WTC11 (cell line): Measurements from ENCODE around the gene MRPL40. TPM values are rescaled to one million over a fixed set of nuclear protein-coding genes. Genes with fewer than 3 reads are reported as not detected.

Source experiments
- ATAC-seq: fragments of 200-7000 bp; cut with Tn5 transposase; 2 replicates; pipeline ENCODE4 v1.10.0; 2021; ENCODE audit warnings: mild to moderate bottlenecking, moderate library complexity
- CTCF ChIA-PET: fragments of 300-600 bp; sonication (Branson Sonifier 250); formaldehyde crosslinking; loops from one replicate; lab custom pipeline; 2021; ENCODE audit warnings: antibody characterized with exemption; lab: Charles Lee
- POLR2A ChIA-PET: fragments of 350-600 bp; sonication (Branson Sonifier 250); formaldehyde crosslinking; loops from one replicate; lab custom pipeline; 2021; ENCODE audit warnings: antibody characterized with exemption; lab: Charles Lee
- DNase-seq: peaks from one replicate; pipeline ENCODE4 v3.0.0; 2021; ENCODE audit warnings: low spot score
- H3K27ac Mint-ChIP-seq: 2 replicates; pipeline ENCODE4 v1.8.0; 2021; ENCODE audit warnings: mixed read lengths
- H3K27me3 Mint-ChIP-seq: 2 replicates; pipeline ENCODE4 v1.8.0; 2021; ENCODE audit warnings: low read depth, mild to moderate bottlenecking, moderate library complexity, mixed read lengths
- H3K36me3 Mint-ChIP-seq: 2 replicates; pipeline ENCODE4 v1.8.0; 2021; ENCODE audit warnings: mixed read lengths
- H3K4me1 Mint-ChIP-seq: 2 replicates; pipeline ENCODE4 v1.8.0; 2022; ENCODE audit warnings: mixed read lengths
- H3K4me3 Mint-ChIP-seq: 2 replicates; pipeline ENCODE4 v1.8.0; 2021; ENCODE audit warnings: mild to moderate bottlenecking, moderate library complexity, mixed read lengths
- H3K9me3 Mint-ChIP-seq: 2 replicates; pipeline ENCODE4 v1.8.0; 2021; ENCODE audit warnings: mixed read lengths
- ATF3 ChIP-seq: sonication (generic); formaldehyde crosslinking; conservative IDR thresholded peaks from 2 replicates; pipeline ENCODE4 v1.8.1; 2022; ENCODE audit warnings: mild to moderate bottlenecking, missing genetic modification reagents
- CREM ChIP-seq: sonication (generic); formaldehyde crosslinking; IDR thresholded peaks from 2 replicates; pipeline ENCODE4 v1.8.1; 2022; ENCODE audit warnings: mild to moderate bottlenecking, missing genetic modification reagents, moderate library complexity
- CTCF ChIP-seq: fragments of 200-600 bp; IDR thresholded peaks from 2 replicates; pipeline ENCODE4 v1.8.0; 2022; ENCODE audit warnings: antibody characterized with exemption
- E2F5 ChIP-seq: sonication (generic); formaldehyde crosslinking; IDR thresholded peaks from 2 replicates; pipeline ENCODE4 v1.8.1; 2022; ENCODE audit warnings: mild to moderate bottlenecking, moderate library complexity, missing genetic modification reagents
- ERG ChIP-seq: fragments of 250-450 bp; sonication (Bioruptor Pico); IDR thresholded peaks from 2 replicates; pipeline ENCODE4 v1.8.0; 2021; ENCODE audit warnings: mild to moderate bottlenecking
- ESRRA ChIP-seq: sonication (generic); formaldehyde crosslinking; IDR thresholded peaks from 2 replicates; pipeline ENCODE4 v1.8.1; 2022; ENCODE audit warnings: mild to moderate bottlenecking, missing genetic modification reagents, borderline replicate concordance
- ETV6 ChIP-seq: sonication (generic); formaldehyde crosslinking; IDR thresholded peaks from 2 replicates; pipeline ENCODE4 v1.8.1; 2022; ENCODE audit warnings: mild to moderate bottlenecking, missing genetic modification reagents
- GRHL2 ChIP-seq: fragments of 250-450 bp; sonication (Bioruptor Pico); IDR thresholded peaks from 2 replicates; pipeline ENCODE4 v1.8.0; 2022; ENCODE audit warnings: mild to moderate bottlenecking, moderate library complexity; ENCODE audit not compliant: insufficient replicate concordance, severe bottlenecking
- IRF2 ChIP-seq: sonication (generic); formaldehyde crosslinking; IDR thresholded peaks from 2 replicates; pipeline ENCODE4 v1.8.0; 2022; ENCODE audit warnings: low read depth, missing genetic modification reagents, borderline replicate concordance
- JUN ChIP-seq: sonication (generic); formaldehyde crosslinking; IDR thresholded peaks from 2 replicates; pipeline ENCODE4 v1.8.0; 2023; ENCODE audit warnings: mild to moderate bottlenecking, missing genetic modification reagents
- MXD4 ChIP-seq: fragments of 250-450 bp; sonication (Bioruptor Pico); IDR thresholded peaks from 2 replicates; pipeline ENCODE4 v1.8.0; 2021; ENCODE audit warnings: mild to moderate bottlenecking, moderate library complexity, borderline replicate concordance
- MYBL2 ChIP-seq: sonication (generic); formaldehyde crosslinking; IDR thresholded peaks from 2 replicates; pipeline ENCODE4 v1.8.1; 2023; ENCODE audit warnings: mild to moderate bottlenecking, moderate library complexity, missing genetic modification reagents
- NR1H2 ChIP-seq: sonication (generic); formaldehyde crosslinking; IDR thresholded peaks from 2 replicates; pipeline ENCODE4 v1.9.0; 2021; ENCODE audit warnings: mild to moderate bottlenecking, moderate library complexity, missing genetic modification reagents
- NR2C2 ChIP-seq: sonication (generic); formaldehyde crosslinking; IDR thresholded peaks from 2 replicates; pipeline ENCODE4 v1.8.0; 2022; ENCODE audit warnings: mild to moderate bottlenecking, missing genetic modification reagents
- SMAD4 ChIP-seq: sonication (generic); formaldehyde crosslinking; IDR thresholded peaks from 2 replicates; pipeline ENCODE4 v1.8.0; 2022; ENCODE audit warnings: mild to moderate bottlenecking, missing genetic modification reagents
- TCF7 ChIP-seq: sonication (generic); formaldehyde crosslinking; IDR thresholded peaks from 2 replicates; pipeline ENCODE4 v1.8.0; 2022; ENCODE audit warnings: mild to moderate bottlenecking, low read depth, missing genetic modification reagents, moderate library complexity
- ZNF121 ChIP-seq: sonication (generic); formaldehyde crosslinking; IDR thresholded peaks from 2 replicates; pipeline ENCODE4 v1.8.0; 2023; ENCODE audit warnings: missing genetic modification reagents
- ZNF138 ChIP-seq: sonication (generic); formaldehyde crosslinking; conservative IDR thresholded peaks from 2 replicates; pipeline ENCODE4 v1.8.1; 2022; ENCODE audit warnings: mild to moderate bottlenecking, moderate library complexity, missing genetic modification reagents
- ZNF219 ChIP-seq: sonication (generic); formaldehyde crosslinking; IDR thresholded peaks from 2 replicates; pipeline ENCODE4 v1.8.0; 2023; ENCODE audit warnings: missing genetic modification reagents, mild to moderate bottlenecking, borderline replicate concordance
- ZNF263 ChIP-seq: sonication (generic); formaldehyde crosslinking; IDR thresholded peaks from 2 replicates; pipeline ENCODE4 v1.8.1; 2022; ENCODE audit warnings: low read depth, mild to moderate bottlenecking, moderate library complexity, missing genetic modification reagents
- ZNF425 ChIP-seq: fragments of 250-450 bp; sonication (Bioruptor Pico); conservative IDR thresholded peaks from 2 replicates; pipeline ENCODE4 v1.9.0; 2021; ENCODE audit warnings: mild to moderate bottlenecking
- ZNF512 ChIP-seq: sonication (generic); formaldehyde crosslinking; IDR thresholded peaks from 2 replicates; pipeline ENCODE4 v1.8.1; 2022; ENCODE audit warnings: missing genetic modification reagents, borderline replicate concordance
- total RNA-seq: library from RNA; stranded (reverse); gene quantifications from 3 replicates; pipeline ENCODE4 v1.2.3, GENCODE V29; 2021

The MRPL40 gene
- total RNA-seq, 1 experiment from 2014 or later, result 19.2 TPM

GRCh38 chr22:19448739-19449421 lies 16.5 kb downstream of the MRPL40 start (continued):
- no peak for TF ChIP-seq IRF2
- no peak for TF ChIP-seq ZNF512 (CRISPR knock-in tag)

- Mint-ChIP-seq H3K27ac (no peak overlapping the region), H3K36me3 (peaks cover 34% of the 10 kb centered on the region), H3K4me1 (peaks cover 16% of the 10 kb centered on the region), H3K27me3 (peaks cover 8% of the 10 kb centered on the region), H3K4me3 (no peak overlapping the region), H3K9me3 (no peaks in the 10 kb centered on the region)
- no peak for DNase-seq
- no peak for ATAC-seq
- POLR2A ChIA-PET, result no interaction called here
- no peak for TF ChIP-seq ETV6 (CRISPR knock-in tag)
- TF ChIP-seq E2F5 (CRISPR knock-in tag), result no peak
- no peak for TF ChIP-seq ZNF219 (CRISPR knock-in tag)
- TF ChIP-seq GRHL2 (CRISPR knock-in tag), result no peak
- no peak for TF ChIP-seq TCF7 (CRISPR knock-in tag)
- no peak for TF ChIP-seq ERG (CRISPR knock-in tag)
- TF ChIP-seq CREM (CRISPR knock-in tag), result no peak
- no peak for TF ChIP-seq ATF3 (CRISPR knock-in tag)
- no peak for TF ChIP-seq ESRRA (CRISPR knock-in tag)
- TF ChIP-seq JUN, result no peak
- TF ChIP-seq ZNF425 (CRISPR knock-in tag), result no peak
- TF ChIP-seq SMAD4 (CRISPR knock-in tag), result no peak
- no peak for TF ChIP-seq NR2C2
- no peak for TF ChIP-seq ZNF138
- TF ChIP-seq ZNF121 (CRISPR knock-in tag), result no peak
- no peak for TF ChIP-seq MYBL2 (CRISPR knock-in tag)
- no peak for TF ChIP-seq MXD4 (CRISPR knock-in tag)
- no peak for TF ChIP-seq CTCF
- no peak for TF ChIP-seq ZNF263
- TF ChIP-seq NR1H2 (CRISPR knock-in tag), result no peak
- CTCF ChIA-PET, result no interaction called here
These were observed 17.1 kb downstream of the MRPL40 start for GRCh38 chr22:19449422-19449767.
